ENCODE data around the gene MAPK1.
"Not testable (repeated sequence)": the region's sequence is repeated elsewhere in the genome, so short reads cannot be mapped to it uniquely, and the experiment has no call there.

Gene MAPK1

GRCh38 chr22:21818487-21819182 is 48.8 kb downstream of the MAPK1 start:
- no peak for DNase-seq (ENCODE audit: low spot score)

GRCh38 chr22:21817497-21817853 is 50.0 kb downstream of the MAPK1 start:
- DNase-seq (ENCODE audit: low spot score): not testable (repeated sequence)

- DNase-seq (ENCODE audit: low spot score): peak; percentile 82
Measured at GRCh38 chr22:21816787-21817496, 50.5 kb downstream of the MAPK1 start.

GRCh38 chr22:21816472-21816786 is 51.0 kb downstream of the MAPK1 start:
- no peak for DNase-seq (ENCODE audit: low spot score)

GRCh38 chr22:21815958-21816357 is 51.5 kb downstream of the MAPK1 start:
- no peak for DNase-seq (ENCODE audit: low spot score)

GRCh38 chr22:21815357-21815756 is 52.1 kb downstream of the MAPK1 start:
- DNase-seq (ENCODE audit: low spot score): no peak

- no peak for DNase-seq (ENCODE audit: low spot score)
Measured at GRCh38 chr22:21811982-21812381, 55.5 kb downstream of the MAPK1 start.

GRCh38 chr22:21807544-21808529 is 59.6 kb downstream of the MAPK1 start:
- no peak for DNase-seq (ENCODE audit: low spot score)

- not testable (repeated sequence) for DNase-seq (ENCODE audit: low spot score)
Measured at GRCh38 chr22:21805325-21805724, 62.1 kb downstream of the MAPK1 start.

- no peak for DNase-seq (ENCODE audit: low spot score)
Measured at GRCh38 chr22:21803811-21804249, 63.6 kb downstream of the MAPK1 start.

GRCh38 chr22:21802673-21803072 is 64.8 kb downstream of the MAPK1 start:
- no peak for DNase-seq (ENCODE audit: low spot score)

- no peak for DNase-seq (ENCODE audit: low spot score)
Measured at GRCh38 chr22:21802056-21802455, 65.4 kb downstream of the MAPK1 start.

GRCh38 chr22:21801304-21801644 is 66.2 kb downstream of the MAPK1 start:
- DNase-seq (ENCODE audit: low spot score): not testable (repeated sequence)

GRCh38 chr22:21800552-21801303 is 66.7 kb downstream of the MAPK1 start:
- DNase-seq (ENCODE audit: low spot score): no peak

GRCh38 chr22:21797444-21798221 is 69.8 kb downstream of the MAPK1 start:
- DNase-seq (ENCODE audit: low spot score): no peak

GRCh38 chr22:21796863-21797262 is 70.6 kb downstream of the MAPK1 start:
- DNase-seq (ENCODE audit: low spot score): no peak

GRCh38 chr22:21796231-21796630 is 71.2 kb downstream of the MAPK1 start:
- no peak for DNase-seq (ENCODE audit: low spot score)

- not testable (repeated sequence) for DNase-seq (ENCODE audit: low spot score)
Measured at GRCh38 chr22:21793716-21794115, 73.7 kb downstream of the MAPK1 start.

- no peak for DNase-seq (ENCODE audit: low spot score)
Measured at GRCh38 chr22:21791635-21792625, 75.5 kb downstream of the MAPK1 start.
